Adrenal gland (tissue), 12 donors: ENCODE measurements around the gene NEUROD1. TPM values are rescaled to one million over a fixed set of nuclear protein-coding genes. Genes with fewer than 3 reads are reported as not detected.

Experiments
- DNase-seq, 7 donors: peaks; one replicate each; pipeline ENCODE4 v3.0.0-alpha.2; 2019 to 2020
- H3K27ac ChIP-seq, 5 donors: fragments of 200-600 bp; sonication (generic) in 4 of 5; 1 replicate in 3 of 5; 2 replicates in 2 of 5; pipeline versions ENCODE4 v1.5.1 to v1.8.0; 2016 to 2020; ENCODE audit warnings: mild to moderate bottlenecking in 1 of 5
- H3K27me3 ChIP-seq: fragments of 200-600 bp; 2 replicates; pipeline ENCODE4 v1.8.0; 2021
- H3K36me3 ChIP-seq, 2 donors: fragments of 200-600 bp; replicated peaks in 1 of 2; 1 replicate in 1 of 2; 2 replicates in 1 of 2; pipeline versions ENCODE4 v1.5.1 to v1.8.0; 2018 to 2022
- H3K4me1 ChIP-seq, 2 donors: fragments of 200-600 bp; replicated peaks in 1 of 2; 1 replicate in 1 of 2; 2 replicates in 1 of 2; pipeline versions ENCODE4 v1.5.1 to v1.8.0; 2018 to 2021
- H3K4me3 ChIP-seq, 4 donors: fragments of 200-600 bp; sonication (generic) in 3 of 4; one replicate each; pipeline ENCODE4 v1.5.1; 2016 to 2018
- H3K9me3 ChIP-seq, 3 donors: fragments of 200-600 bp; sonication (generic) in 1 of 3; replicated peaks in 1 of 3; 1 replicate in 2 of 3; 2 replicates in 1 of 3; pipeline versions ENCODE4 v1.5.1 to v1.8.0; 2016 to 2021
- POLR2A ChIP-seq, 2 donors: fragments of 450-650 bp; IDR thresholded peaks; one replicate each; pipeline ENCODE4 v1.6.1; 2017; ENCODE audit warnings: antibody characterized with exemption in 2 of 2, mild to moderate bottlenecking in 2 of 2, moderate library complexity in 1 of 2
- WGBS, 4 donors: extraction: QIAGEN DNeasy Blood & Tissue Kit in 2 of 4; methylation state at CpG; one replicate each; pipeline versions ENCODE4 v1.1.5 to v1.1.7; 2013 to 2017; 5-methylcytosine and 5-hydroxymethylcytosine counted together
- intact Hi-C, 2 donors: fragments of 100-400 bp; cut with DNase I; formaldehyde crosslinking; loops; one replicate each; pipeline versions ENCODE4 v1.14.1 to v1.15.0; 2022 to 2023
- polyA plus RNA-seq, 3 donors: library from polyadenylated mRNA; stranded (reverse); fragments of 200-250 nt in 2 of 3; fragments of 350-450 nt in 1 of 3; fragmentation: Illumina TruSeq in 1 of 3; extraction: RNeasy Lipid Tissue Mini Kit (QIAGEN cat#74804) in 1 of 3; gene quantifications; one replicate each; pipeline ENCODE4 v1.2.3, GENCODE V29; 2013 to 2014
- total RNA-seq, 9 donors: library from RNA; depleted of rRNA in 4 of 9; stranded (reverse); fragments of >200 nt in 4 of 9; fragments of 120-200 nt in 1 of 9; fragmentation: NEBNext Ultra II Directional in 1 of 9; extraction: Animal tissue kit (Norgen Biotek cat#: 25700) in 1 of 9; gene quantifications; one replicate each; pipeline versions ENCODE4 v1.1.0 to v1.2.4, GENCODE V29; 2013 to 2023
- TF ChIP-seq, protein P1 (sequence below), 6 experiments: fragments of 450-650 bp in 4 of 6; fragments of 200-600 bp in 2 of 6; sonication (generic) in 1 of 6; IDR thresholded peaks; 1 replicate in 5 of 6; 2 replicates in 1 of 6; pipeline versions ENCODE4 v1.5.1 to v1.8.0; 2016 to 2021; ENCODE audit warnings: antibody characterized with exemption in 6 of 6, mild to moderate bottlenecking in 2 of 6, moderate library complexity in 1 of 6
- donor health status: healthy with polysubstance abuse.
- donor health status: Bipolar disorder and iron deficiency.
- donor health status: DM: yes; HTN: yes; CAD: no.
- donor health status: DM: no; HTN: no; CAD: no.
- donor health status: DM: no; HTN: no; CAD: no.
- donor health status: DM: yes; HTN: yes; CAD: no.

Gene NEUROD1
- total and polyA plus RNA-seq, 12 donors, result not detected

DNA sequence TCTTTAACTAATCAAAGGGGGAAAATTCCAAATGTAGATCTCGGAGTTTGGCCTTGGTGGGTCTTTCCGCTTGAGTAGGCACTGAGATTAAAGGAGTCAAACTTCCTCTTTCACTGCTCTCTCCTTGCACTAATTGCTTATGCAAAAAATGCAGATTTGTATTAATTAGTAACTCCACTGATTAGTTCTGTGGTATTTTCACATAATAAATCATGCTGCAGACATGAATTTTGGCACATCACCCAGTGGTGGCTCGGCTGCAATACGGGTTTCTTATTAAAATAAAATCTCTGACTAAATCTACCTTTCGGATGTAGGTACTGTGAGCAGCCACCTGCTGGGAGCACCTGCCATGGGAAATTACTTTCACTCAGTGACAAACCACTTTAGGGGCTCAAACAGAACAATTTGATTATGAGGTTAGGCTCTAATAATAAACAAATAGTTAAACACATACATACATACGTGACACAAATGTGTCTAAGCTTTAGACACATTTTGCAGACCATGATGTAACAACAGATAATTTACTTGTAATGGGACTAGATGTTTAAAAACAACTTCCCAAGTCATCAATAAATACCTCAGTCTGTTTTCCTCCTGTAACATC lies 6.4 kb upstream of the NEUROD1 start:
- H3K4me1 ChIP-seq, result no peaks in the 10 kb centered on the region
- H3K27me3 ChIP-seq, result peaks cover 56% of the 10 kb centered on the region
- no peak for TF ChIP-seq POLR2A (IDR thresholded peaks at IDR 0.05)
- TF ChIP-seq, protein P1, sequence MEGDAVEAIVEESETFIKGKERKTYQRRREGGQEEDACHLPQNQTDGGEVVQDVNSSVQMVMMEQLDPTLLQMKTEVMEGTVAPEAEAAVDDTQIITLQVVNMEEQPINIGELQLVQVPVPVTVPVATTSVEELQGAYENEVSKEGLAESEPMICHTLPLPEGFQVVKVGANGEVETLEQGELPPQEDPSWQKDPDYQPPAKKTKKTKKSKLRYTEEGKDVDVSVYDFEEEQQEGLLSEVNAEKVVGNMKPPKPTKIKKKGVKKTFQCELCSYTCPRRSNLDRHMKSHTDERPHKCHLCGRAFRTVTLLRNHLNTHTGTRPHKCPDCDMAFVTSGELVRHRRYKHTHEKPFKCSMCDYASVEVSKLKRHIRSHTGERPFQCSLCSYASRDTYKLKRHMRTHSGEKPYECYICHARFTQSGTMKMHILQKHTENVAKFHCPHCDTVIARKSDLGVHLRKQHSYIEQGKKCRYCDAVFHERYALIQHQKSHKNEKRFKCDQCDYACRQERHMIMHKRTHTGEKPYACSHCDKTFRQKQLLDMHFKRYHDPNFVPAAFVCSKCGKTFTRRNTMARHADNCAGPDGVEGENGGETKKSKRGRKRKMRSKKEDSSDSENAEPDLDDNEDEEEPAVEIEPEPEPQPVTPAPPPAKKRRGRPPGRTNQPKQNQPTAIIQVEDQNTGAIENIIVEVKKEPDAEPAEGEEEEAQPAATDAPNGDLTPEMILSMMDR (IDR thresholded peaks at IDR 0.05), result no peak
- no peak overlapping the region for H3K4me3 ChIP-seq
- no peaks in the 10 kb centered on the region for H3K36me3 ChIP-seq
- DNase-seq, result no peak
- H3K9me3 ChIP-seq, result no peaks in the 10 kb centered on the region
- intact Hi-C loops, result no loop called here
- H3K27ac ChIP-seq, result no peak overlapping the region
- WGBS, 4 donors, result 40 to 65% (median 48%) methylated on average over 6 of the region's 6 CpGs

DNA sequence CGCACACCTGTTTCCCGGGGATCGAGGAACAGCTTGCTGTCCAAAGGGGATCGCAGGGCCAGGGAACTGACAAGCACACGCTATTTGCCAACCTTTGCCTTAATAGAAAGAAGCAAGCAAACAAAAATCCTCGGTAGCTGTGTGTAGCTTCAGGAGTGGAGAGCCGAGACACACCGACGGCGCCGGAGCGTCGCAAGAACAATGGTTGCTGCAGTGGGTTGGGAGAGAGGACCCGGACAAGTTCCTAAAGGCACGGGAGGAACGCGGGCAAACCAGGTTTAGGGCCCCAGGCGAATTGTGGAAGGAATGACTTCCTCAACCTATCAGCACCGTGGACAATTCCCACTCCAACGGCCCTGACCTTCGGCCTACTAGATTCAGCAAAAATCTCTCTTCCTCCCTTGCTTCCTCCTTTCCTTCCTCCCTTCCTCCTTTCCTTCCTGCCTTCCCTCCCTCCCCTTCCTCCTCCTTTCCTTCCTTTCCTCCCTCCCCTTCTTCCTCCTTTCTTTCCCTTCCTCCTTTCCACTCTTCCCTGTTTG lies 4.9 kb upstream of the NEUROD1 start:
- WGBS, 4 donors, result 5 to 8% (median 7%) methylated on average over 21 of the region's 21 CpGs
- no peak for TF ChIP-seq POLR2A (IDR thresholded peaks at IDR 0.05)
- TF ChIP-seq, protein P1 (IDR thresholded peaks at IDR 0.05), result no peak
- Histone ChIP-seq H3K27ac (no peak overlapping the region), H3K4me3 (no peak overlapping the region), H3K27me3 (peaks cover 68% of the 10 kb centered on the region), H3K4me1 (peaks cover 0 to 4% of the 10 kb centered on the region in 2 donors), H3K9me3 (no peaks in the 10 kb centered on the region), H3K36me3 (no peaks in the 10 kb centered on the region)
- DNase-seq, result no peak
- intact Hi-C loops, result no loop called here

GRCh38 chr2:181684454-181685149 lies 4.3 kb upstream of the NEUROD1 start:
- peaks cover 75% of the 10 kb centered on the region for H3K27me3 ChIP-seq

More at GRCh38 chr2:181684454-181685149, 4.3 kb upstream of the NEUROD1 start:
- 6 to 8% (median 7%) methylated on average over 26 of the region's 26 CpGs for WGBS, 4 donors
- intact Hi-C loops, result no loop called here
- Histone ChIP-seq H3K27ac (no peak overlapping the region), H3K9me3 (no peaks in the 10 kb centered on the region), H3K36me3 (no peaks in the 10 kb centered on the region), H3K4me1 (peaks cover 0 to 4% of the 10 kb centered on the region in 2 donors), H3K4me3 (no peak overlapping the region)
- no peak for TF ChIP-seq POLR2A (IDR thresholded peaks at IDR 0.05)
- TF ChIP-seq, protein P1 (IDR thresholded peaks at IDR 0.05), result no peak
- DNase-seq, result no peak
